Measurements from ENCODE around the gene ZFPM1. TPM values are rescaled to one million over a fixed set of nuclear protein-coding genes. Genes with fewer than 3 reads are reported as not detected.

ZFPM1 gene
- polyA plus RNA-seq, 1 of the 3 experiments (the other 2 are of a cell fraction) = 1.2 TPM

DNA sequence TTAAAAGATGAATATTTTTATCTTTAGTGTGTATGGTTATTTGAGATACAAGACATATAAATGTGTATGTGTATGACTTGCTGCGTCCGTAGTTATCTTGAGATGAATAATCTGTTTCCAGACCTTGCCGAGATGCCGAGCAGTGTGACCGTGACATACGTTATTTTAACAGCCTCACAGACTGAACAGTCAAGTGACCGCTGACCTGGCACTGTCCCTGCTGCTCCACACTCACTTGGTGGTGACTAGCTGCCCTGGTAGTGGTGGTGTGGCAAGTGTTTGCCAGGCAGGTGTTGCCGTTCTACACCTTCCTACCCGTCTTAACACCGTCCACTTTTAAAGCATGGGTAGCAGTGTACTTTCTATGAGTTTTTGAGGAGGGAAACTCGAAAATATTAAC, 122.2 kb downstream of the ZFPM1 start:
- no peaks in the 10 kb centered on the region for H3K9me3 ChIP-seq
- peaks cover 76% of the 10 kb centered on the region for H4K20me1 ChIP-seq (ENCODE audit: insufficient read depth)
- no peak overlapping the region for H3K27ac ChIP-seq (ENCODE audit: low read depth in 2 of 2, low read length in 1 of 2)
- no peaks in the 10 kb centered on the region for H3K9me2 ChIP-seq
- H3K9ac ChIP-seq = no peak overlapping the region
- CTCF ChIA-PET = no interaction called here
- no peaks in the 10 kb centered on the region for H3K27me3 ChIP-seq (ENCODE audit: insufficient read depth)
- no peak overlapping the region for H3K4me2 ChIP-seq
- peaks cover 34 to 36% of the 10 kb centered on the region in 2 experiments for H3K36me3 ChIP-seq (replicated peaks in 1 of 2; ENCODE audit: control insufficient read depth in 1 of 2, insufficient read depth in 2 of 2, low read length in 1 of 2)
- H3F3A ChIP-seq (replicated peaks; ENCODE audit: insufficient read depth) = no peaks in the 10 kb centered on the region
- H3K4me3 ChIP-seq (ENCODE audit: low read depth in 2 of 2, low read length in 1 of 2) = no peak overlapping the region
- no peak overlapping the region for H2AFZ ChIP-seq (ENCODE audit: low read depth)
- no peak for TF ChIP-seq CHD2 (IDR thresholded peaks at IDR 0.05; ENCODE audit: low read length, partially characterized antibody)
- TF ChIP-seq SMC3 (IDR thresholded peaks at IDR 0.05; ENCODE audit: low read depth, low read length) = no peak
- TF ChIP-seq ELF1 (IDR thresholded peaks at IDR 0.05) = no peak
- TF ChIP-seq SIN3A (IDR thresholded peaks at IDR 0.05; ENCODE audit: borderline replicate concordance, low read depth, low read length) = no peak
- TF ChIP-seq, protein P1, sequence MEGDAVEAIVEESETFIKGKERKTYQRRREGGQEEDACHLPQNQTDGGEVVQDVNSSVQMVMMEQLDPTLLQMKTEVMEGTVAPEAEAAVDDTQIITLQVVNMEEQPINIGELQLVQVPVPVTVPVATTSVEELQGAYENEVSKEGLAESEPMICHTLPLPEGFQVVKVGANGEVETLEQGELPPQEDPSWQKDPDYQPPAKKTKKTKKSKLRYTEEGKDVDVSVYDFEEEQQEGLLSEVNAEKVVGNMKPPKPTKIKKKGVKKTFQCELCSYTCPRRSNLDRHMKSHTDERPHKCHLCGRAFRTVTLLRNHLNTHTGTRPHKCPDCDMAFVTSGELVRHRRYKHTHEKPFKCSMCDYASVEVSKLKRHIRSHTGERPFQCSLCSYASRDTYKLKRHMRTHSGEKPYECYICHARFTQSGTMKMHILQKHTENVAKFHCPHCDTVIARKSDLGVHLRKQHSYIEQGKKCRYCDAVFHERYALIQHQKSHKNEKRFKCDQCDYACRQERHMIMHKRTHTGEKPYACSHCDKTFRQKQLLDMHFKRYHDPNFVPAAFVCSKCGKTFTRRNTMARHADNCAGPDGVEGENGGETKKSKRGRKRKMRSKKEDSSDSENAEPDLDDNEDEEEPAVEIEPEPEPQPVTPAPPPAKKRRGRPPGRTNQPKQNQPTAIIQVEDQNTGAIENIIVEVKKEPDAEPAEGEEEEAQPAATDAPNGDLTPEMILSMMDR (IDR thresholded peaks at IDR 0.05) = no peak
- TF ChIP-seq MAX (IDR thresholded peaks at IDR 0.05; ENCODE audit: low read depth) = no peak
- TF ChIP-seq GABPA (IDR thresholded peaks at IDR 0.05; ENCODE audit: low read depth) = no peak
- no peak for TF ChIP-seq TAF1 (IDR thresholded peaks at IDR 0.05; ENCODE audit: borderline replicate concordance, low read depth, low read length)
- no peak for TF ChIP-seq MXI1 (IDR thresholded peaks at IDR 0.05; ENCODE audit: low read depth, low read length)
- TF ChIP-seq FOXJ3 (CRISPR knock-in tag; IDR thresholded peaks at IDR 0.05) = no peak
- no peak for TF ChIP-seq GATA2 (CRISPR knock-in tag; IDR thresholded peaks at IDR 0.05)
- no peak for TF ChIP-seq FOSL2 (IDR thresholded peaks at IDR 0.05; ENCODE audit: borderline replicate concordance, low read depth)
- TF ChIP-seq RXRA (IDR thresholded peaks at IDR 0.05; ENCODE audit: borderline replicate concordance, low read depth) = no peak
- TF ChIP-seq, protein P2, sequence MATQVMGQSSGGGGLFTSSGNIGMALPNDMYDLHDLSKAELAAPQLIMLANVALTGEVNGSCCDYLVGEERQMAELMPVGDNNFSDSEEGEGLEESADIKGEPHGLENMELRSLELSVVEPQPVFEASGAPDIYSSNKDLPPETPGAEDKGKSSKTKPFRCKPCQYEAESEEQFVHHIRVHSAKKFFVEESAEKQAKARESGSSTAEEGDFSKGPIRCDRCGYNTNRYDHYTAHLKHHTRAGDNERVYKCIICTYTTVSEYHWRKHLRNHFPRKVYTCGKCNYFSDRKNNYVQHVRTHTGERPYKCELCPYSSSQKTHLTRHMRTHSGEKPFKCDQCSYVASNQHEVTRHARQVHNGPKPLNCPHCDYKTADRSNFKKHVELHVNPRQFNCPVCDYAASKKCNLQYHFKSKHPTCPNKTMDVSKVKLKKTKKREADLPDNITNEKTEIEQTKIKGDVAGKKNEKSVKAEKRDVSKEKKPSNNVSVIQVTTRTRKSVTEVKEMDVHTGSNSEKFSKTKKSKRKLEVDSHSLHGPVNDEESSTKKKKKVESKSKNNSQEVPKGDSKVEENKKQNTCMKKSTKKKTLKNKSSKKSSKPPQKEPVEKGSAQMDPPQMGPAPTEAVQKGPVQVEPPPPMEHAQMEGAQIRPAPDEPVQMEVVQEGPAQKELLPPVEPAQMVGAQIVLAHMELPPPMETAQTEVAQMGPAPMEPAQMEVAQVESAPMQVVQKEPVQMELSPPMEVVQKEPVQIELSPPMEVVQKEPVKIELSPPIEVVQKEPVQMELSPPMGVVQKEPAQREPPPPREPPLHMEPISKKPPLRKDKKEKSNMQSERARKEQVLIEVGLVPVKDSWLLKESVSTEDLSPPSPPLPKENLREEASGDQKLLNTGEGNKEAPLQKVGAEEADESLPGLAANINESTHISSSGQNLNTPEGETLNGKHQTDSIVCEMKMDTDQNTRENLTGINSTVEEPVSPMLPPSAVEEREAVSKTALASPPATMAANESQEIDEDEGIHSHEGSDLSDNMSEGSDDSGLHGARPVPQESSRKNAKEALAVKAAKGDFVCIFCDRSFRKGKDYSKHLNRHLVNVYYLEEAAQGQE (IDR thresholded peaks at IDR 0.05; ENCODE audit: low read depth, low read length) = no peak
- TF ChIP-seq IRF3 (IDR thresholded peaks at IDR 0.05; ENCODE audit: low read depth, low read length) = no peak
- TF ChIP-seq RCOR1 (IDR thresholded peaks at IDR 0.05; ENCODE audit: low read length) = no peak
- no peak for TF ChIP-seq NRF1 (IDR thresholded peaks at IDR 0.05; ENCODE audit: low read depth, low read length)
- TF ChIP-seq, protein P3, sequence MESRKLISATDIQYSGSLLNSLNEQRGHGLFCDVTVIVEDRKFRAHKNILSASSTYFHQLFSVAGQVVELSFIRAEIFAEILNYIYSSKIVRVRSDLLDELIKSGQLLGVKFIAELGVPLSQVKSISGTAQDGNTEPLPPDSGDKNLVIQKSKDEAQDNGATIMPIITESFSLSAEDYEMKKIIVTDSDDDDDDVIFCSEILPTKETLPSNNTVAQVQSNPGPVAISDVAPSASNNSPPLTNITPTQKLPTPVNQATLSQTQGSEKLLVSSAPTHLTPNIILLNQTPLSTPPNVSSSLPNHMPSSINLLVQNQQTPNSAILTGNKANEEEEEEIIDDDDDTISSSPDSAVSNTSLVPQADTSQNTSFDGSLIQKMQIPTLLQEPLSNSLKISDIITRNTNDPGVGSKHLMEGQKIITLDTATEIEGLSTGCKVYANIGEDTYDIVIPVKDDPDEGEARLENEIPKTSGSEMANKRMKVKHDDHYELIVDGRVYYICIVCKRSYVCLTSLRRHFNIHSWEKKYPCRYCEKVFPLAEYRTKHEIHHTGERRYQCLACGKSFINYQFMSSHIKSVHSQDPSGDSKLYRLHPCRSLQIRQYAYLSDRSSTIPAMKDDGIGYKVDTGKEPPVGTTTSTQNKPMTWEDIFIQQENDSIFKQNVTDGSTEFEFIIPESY (IDR thresholded peaks at IDR 0.05; ENCODE audit: borderline replicate concordance, low read depth) = no peak
- DNase-seq = no peak
- peaks cover 7 to 12% of the 10 kb centered on the region in 2 experiments; a peak in 3 of 4 replicates for H3K4me1 ChIP-seq (ENCODE audit: control insufficient read depth in 1 of 2, insufficient read depth in 2 of 2, low read depth in 1 of 2, low read length in 1 of 2)
- POLR2A ChIA-PET = no interaction called here
- peaks cover 91% of the 10 kb centered on the region for H3K79me2 ChIP-seq (ENCODE audit: insufficient read depth)
- WGBS (ENCODE audit: low lambda C conversion rate) = 96% methylated on average over 11 of the region's 11 CpGs

All from SK-N-SH (cell line).